Measurements from ENCODE around the gene HP1BP3.
A peak's percentile ranks its signal among the peaks of the same experiment; 100 is the strongest.

HP1BP3 gene

GRCh38 chr1:20702416-20702815, 84.7 kb downstream of the HP1BP3 start:
- DNase-seq (ENCODE audit: low read depth): peak; percentile 28
- H3K4me3 ChIP-seq (ENCODE audit: control insufficient read depth, low read depth, low read length): no peak overlapping the region

GRCh38 chr1:20701847-20702246, 85.3 kb downstream of the HP1BP3 start:
- H3K4me3 ChIP-seq (ENCODE audit: control insufficient read depth, low read depth, low read length): no peak overlapping the region
- DNase-seq (ENCODE audit: low read depth): no peak
- TF ChIP-seq CTCF (conservative IDR thresholded peaks at IDR 0.05; ENCODE audit: control insufficient read depth, insufficient read depth, low read depth, low read length): no peak

More at GRCh38 chr1:20702416-20702815, 84.7 kb downstream of the HP1BP3 start:
- peak; percentile 40 for TF ChIP-seq CTCF (conservative IDR thresholded peaks at IDR 0.05; ENCODE audit: control insufficient read depth, insufficient read depth, low read depth, low read length)

GRCh38 chr1:20701446-20701845, 85.7 kb downstream of the HP1BP3 start:
- no peak overlapping the region for H3K4me3 ChIP-seq (ENCODE audit: control insufficient read depth, low read depth, low read length)
- TF ChIP-seq CTCF (conservative IDR thresholded peaks at IDR 0.05; ENCODE audit: control insufficient read depth, insufficient read depth, low read depth, low read length): no peak
- DNase-seq (ENCODE audit: low read depth): no peak

- no peak for TF ChIP-seq CTCF (conservative IDR thresholded peaks at IDR 0.05; ENCODE audit: control insufficient read depth, insufficient read depth, low read depth, low read length)
- no peak for DNase-seq (ENCODE audit: low read depth)
- H3K4me3 ChIP-seq (ENCODE audit: control insufficient read depth, low read depth, low read length): no peak overlapping the region
Measured at GRCh38 chr1:20700636-20701215, 86.4 kb downstream of the HP1BP3 start.

- no peak for TF ChIP-seq CTCF (conservative IDR thresholded peaks at IDR 0.05; ENCODE audit: control insufficient read depth, insufficient read depth, low read depth, low read length)
- no peak overlapping the region for H3K4me3 ChIP-seq (ENCODE audit: control insufficient read depth, low read depth, low read length)
- DNase-seq (ENCODE audit: low read depth): no peak
Measured at GRCh38 chr1:20699558-20699957, 87.5 kb downstream of the HP1BP3 start.

GRCh38 chr1:20698195-20698910, 88.8 kb downstream of the HP1BP3 start:
- TF ChIP-seq CTCF (conservative IDR thresholded peaks at IDR 0.05; ENCODE audit: control insufficient read depth, insufficient read depth, low read depth, low read length): no peak
- peak; percentile 62 for DNase-seq (ENCODE audit: low read depth)

More at GRCh38 chr1:20698195-20698910, 88.8 kb downstream of the HP1BP3 start:
- H3K4me3 ChIP-seq (ENCODE audit: control insufficient read depth, low read depth, low read length): no peak overlapping the region

All from fibroblast of mammary gland (primary cell).